Measurements from ENCODE around the gene CAMKMT.

The CAMKMT gene

DNA sequence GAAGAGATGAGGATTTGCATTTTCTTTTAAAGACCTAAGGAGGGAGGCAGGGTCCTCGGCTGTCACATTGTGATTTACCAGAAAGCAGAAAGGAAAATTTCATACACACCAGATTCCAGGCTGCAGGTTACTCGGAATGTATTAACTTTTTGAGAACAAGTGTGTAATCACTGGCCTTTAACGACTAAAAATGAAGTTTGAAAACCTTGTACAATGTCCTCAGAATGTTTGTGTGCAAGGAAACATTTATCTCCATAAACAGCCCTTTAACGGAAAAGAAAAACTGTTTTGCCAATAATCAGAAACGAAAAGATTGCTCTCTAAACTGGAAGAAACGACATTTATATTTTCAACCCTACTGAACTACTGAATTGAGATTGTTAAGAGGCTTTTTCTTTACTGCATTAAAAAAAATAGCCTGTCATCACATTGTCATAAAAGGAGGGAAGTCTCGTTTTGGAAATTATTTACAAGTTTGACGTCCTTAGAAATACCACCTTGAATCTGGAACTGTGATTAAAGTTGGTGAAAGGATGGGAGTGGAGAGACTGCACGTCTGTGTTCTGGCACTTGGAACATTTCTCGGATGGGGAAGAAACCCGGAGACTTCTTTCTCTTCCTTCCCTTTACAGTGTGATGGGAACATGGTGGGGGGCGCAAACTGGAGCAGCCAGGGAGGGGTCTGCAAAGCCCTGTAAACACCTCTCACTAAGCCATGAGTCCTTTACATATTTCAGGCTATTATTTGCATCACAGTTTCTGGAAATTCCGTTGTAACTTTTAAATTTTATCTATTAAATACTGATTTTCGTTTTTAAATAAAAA, 445.7 kb downstream of the CAMKMT start:
- DNase-seq, result no peak

DNA sequence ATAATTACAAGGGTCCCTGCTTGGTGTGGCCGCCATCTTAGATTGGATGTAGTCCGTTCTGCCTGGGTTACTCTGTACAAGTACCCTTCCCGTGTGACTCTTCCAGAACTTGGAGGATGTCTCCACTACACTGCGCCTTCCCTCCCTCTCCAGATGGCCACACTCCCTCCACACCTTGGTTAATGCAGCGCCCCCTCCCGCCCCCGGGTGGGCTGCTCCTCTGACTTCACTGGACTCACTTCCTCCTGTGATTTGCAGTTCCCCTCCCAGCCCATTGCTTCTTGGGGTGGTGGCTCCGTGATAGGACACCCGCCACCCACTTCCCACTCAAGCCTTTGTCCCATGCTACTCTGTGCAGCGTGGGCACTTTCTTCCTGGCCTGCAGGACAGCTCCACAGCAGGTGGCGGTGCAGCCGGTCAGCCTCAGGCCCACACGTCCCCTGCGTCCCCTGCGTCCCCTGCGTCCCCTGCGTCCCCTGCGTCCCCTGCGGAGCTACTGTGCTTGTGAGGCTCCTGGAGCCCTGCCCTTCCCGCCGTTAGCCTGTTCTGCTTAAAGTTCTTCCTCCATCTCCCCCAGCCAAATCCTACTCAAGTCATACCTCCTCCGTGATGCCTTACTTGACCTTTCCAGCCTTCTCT, 449.3 kb downstream of the CAMKMT start:
- no peak for DNase-seq

GRCh38 chr2:44813165-44813564, 451.4 kb downstream of the CAMKMT start:
- no peak for DNase-seq

DNA sequence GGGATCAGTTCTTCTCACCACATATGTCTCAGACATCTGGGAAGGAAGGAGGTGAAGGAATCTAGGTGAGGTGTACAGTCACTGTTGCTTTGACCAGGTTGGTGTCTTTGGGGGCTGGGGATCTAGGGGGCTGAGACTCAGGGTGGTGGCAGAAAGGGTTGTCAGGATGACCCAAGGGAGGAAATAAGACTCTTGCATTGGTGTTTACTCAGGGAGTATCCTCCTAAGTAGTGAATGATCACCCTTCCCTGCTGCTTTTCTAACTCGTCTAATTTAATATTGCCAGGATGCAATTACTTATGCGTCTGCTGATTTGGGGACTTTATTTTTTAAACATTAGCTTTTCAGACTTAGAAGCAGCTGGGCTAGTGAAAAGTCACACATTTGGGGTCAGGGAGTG, 451.9 kb downstream of the CAMKMT start:
- no peak for DNase-seq

- DNase-seq, result no peak
These were observed 455.5 kb downstream of the CAMKMT start for GRCh38 chr2:44817256-44817655.

- DNase-seq, result no peak
These were observed 456.1 kb downstream of the CAMKMT start for GRCh38 chr2:44817673-44818335.

DNA sequence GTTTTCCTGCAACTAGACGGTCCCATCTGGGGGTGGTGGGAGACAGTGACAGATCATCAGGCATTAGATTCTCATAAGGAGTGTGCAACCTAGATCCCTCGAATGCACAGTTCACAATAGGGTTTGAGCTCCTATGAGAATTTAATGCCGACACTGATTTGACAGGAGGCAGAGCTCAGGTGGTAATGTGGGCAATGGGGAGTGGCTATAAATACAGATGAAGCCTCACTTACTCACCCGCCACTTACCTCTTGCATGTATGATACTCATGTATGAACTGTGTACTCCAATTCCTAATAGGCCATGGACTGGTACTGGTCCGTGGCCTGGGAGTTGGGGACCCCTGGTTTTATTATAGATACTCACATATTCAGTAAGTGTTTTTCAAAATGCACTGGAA, 457.3 kb downstream of the CAMKMT start:
- no peak for DNase-seq

DNA sequence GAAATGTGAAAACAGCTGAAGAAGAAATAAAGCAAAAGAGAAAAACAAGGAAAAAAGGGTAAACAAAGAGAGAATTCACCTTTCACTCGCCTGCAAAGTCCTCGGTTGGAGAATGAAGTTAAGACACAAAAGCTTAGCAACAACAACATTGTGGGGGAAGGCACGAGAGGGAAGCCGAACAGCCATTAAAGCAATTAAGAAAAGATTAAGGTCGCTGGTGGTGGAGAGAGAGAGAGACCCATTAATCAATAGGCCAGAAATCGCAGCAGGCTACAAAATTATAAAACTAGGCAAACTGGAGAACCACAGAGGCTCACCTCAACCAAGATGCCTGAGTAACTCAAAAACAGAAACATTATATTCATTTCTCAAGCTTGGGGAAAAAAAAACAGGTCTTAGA, 459.8 kb downstream of the CAMKMT start:
- no peak for DNase-seq

- no peak for DNase-seq
These were observed 460.4 kb downstream of the CAMKMT start for GRCh38 chr2:44822174-44822573.

Data from activated CD4-positive, alpha-beta T cell treated with anti-CD3 and anti-CD28 coated beads for 4 hours (primary cell).